Liver (tissue), 9 donors: ENCODE measurements around the gene COPS9. TPM values are rescaled to one million over a fixed set of nuclear protein-coding genes. Genes with fewer than 3 reads are reported as not detected.

Experiments
- DNase-seq: peaks from one replicate; pipeline ENCODE4 v3.0.0-alpha.2; 2017; ENCODE audit warnings: low spot score
- H3K27ac ChIP-seq, 2 donors: one replicate each; pipeline ENCODE4 v1.7.0; 2013; ENCODE audit warnings: inconsistent platforms in 2 of 2, low read length in 2 of 2, control low read depth in 1 of 2, low read depth in 1 of 2, mild to moderate bottlenecking in 1 of 2
- H3K27me3 ChIP-seq, 4 donors: one replicate each; pipeline versions ENCODE4 v1.6.1 to v1.7.0; 2013; ENCODE audit warnings: low read length in 3 of 4, inconsistent platforms in 1 of 4, mild to moderate bottlenecking in 1 of 4, moderate library complexity in 1 of 4; ENCODE audit not compliant: control insufficient read depth in 4 of 4, insufficient read depth in 4 of 4
- H3K36me3 ChIP-seq, 4 donors: one replicate each; pipeline versions ENCODE4 v1.6.1 to v1.7.0; 2013; ENCODE audit warnings: low read length in 3 of 4, mild to moderate bottlenecking in 3 of 4, low read depth in 1 of 4, moderate library complexity in 1 of 4; ENCODE audit not compliant: control insufficient read depth in 4 of 4, insufficient read depth in 3 of 4
- H3K4me1 ChIP-seq, 4 donors: one replicate each; pipeline versions ENCODE4 v1.6.1 to v1.7.0; 2013; ENCODE audit warnings: low read length in 3 of 4, mild to moderate bottlenecking in 3 of 4, moderate library complexity in 1 of 4; ENCODE audit not compliant: control insufficient read depth in 4 of 4, insufficient read depth in 4 of 4
- H3K4me3 ChIP-seq, 3 donors: one replicate each; pipeline versions ENCODE4 v1.6.1 to v1.7.0; 2013; ENCODE audit warnings: low read length in 3 of 3, control low read depth in 1 of 3, low read depth in 1 of 3, mild to moderate bottlenecking in 1 of 3
- H3K9ac ChIP-seq, 2 donors: one replicate each; pipeline ENCODE4 v1.7.0; 2013; ENCODE audit warnings: low read length in 2 of 2, mild to moderate bottlenecking in 2 of 2, moderate library complexity in 2 of 2, control low read depth in 1 of 2, low read depth in 1 of 2
- H3K9me3 ChIP-seq, 4 donors: one replicate each; pipeline versions ENCODE4 v1.6.1 to v1.7.0; 2013; ENCODE audit warnings: low read length in 3 of 4; ENCODE audit not compliant: control insufficient read depth in 4 of 4
- EGR1 ChIP-seq, 2 donors: IDR thresholded peaks; 2 replicates each; pipeline ENCODE4 v1.6.1; 2016 to 2018; ENCODE audit warnings: antibody characterized with exemption in 2 of 2, low read depth in 2 of 2
- FOXA1 ChIP-seq: IDR thresholded peaks from 2 replicates; pipeline ENCODE4 v1.6.1; 2016; ENCODE audit warnings: antibody characterized with exemption
- FOXA2 ChIP-seq: IDR thresholded peaks from 2 replicates; pipeline ENCODE4 v1.6.1; 2016; ENCODE audit warnings: antibody characterized with exemption
- GABPA ChIP-seq, 2 donors: IDR thresholded peaks in 1 of 2; conservative IDR thresholded peaks in 1 of 2; 2 replicates each; pipeline ENCODE4 v1.6.1; 2016; ENCODE audit warnings: antibody characterized with exemption in 2 of 2, mild to moderate bottlenecking in 1 of 2, moderate library complexity in 1 of 2
- HNF4A ChIP-seq, 2 donors: conservative IDR thresholded peaks; 2 replicates each; pipeline ENCODE4 v1.6.1; 2016; ENCODE audit warnings: antibody characterized with exemption in 2 of 2, mild to moderate bottlenecking in 2 of 2
- HNF4G ChIP-seq: IDR thresholded peaks from 2 replicates; pipeline ENCODE4 v1.6.1; 2016; ENCODE audit warnings: antibody characterized with exemption
- JUND ChIP-seq, 2 donors: IDR thresholded peaks; 2 replicates each; pipeline ENCODE4 v1.6.1; 2016; ENCODE audit warnings: antibody characterized with exemption in 2 of 2
- RAD21 ChIP-seq, 2 donors: IDR thresholded peaks; 2 replicates each; pipeline ENCODE4 v1.6.1; 2016; ENCODE audit warnings: antibody characterized with exemption in 2 of 2, mild to moderate bottlenecking in 2 of 2
- RXRA ChIP-seq, 2 donors: IDR thresholded peaks; 2 replicates each; pipeline ENCODE4 v1.6.1; 2017 to 2018; ENCODE audit warnings: antibody characterized with exemption in 2 of 2, mild to moderate bottlenecking in 1 of 2
- SP1 ChIP-seq: IDR thresholded peaks from 2 replicates; pipeline ENCODE4 v1.6.1; 2018; ENCODE audit warnings: antibody characterized with exemption, mild to moderate bottlenecking
- TAF1 ChIP-seq: conservative IDR thresholded peaks from 2 replicates; pipeline ENCODE4 v1.6.1; 2016; ENCODE audit warnings: antibody characterized with exemption, mild to moderate bottlenecking
- YY1 ChIP-seq: IDR thresholded peaks from 2 replicates; pipeline ENCODE4 v1.6.1; 2016; ENCODE audit warnings: antibody characterized with exemption, mild to moderate bottlenecking
- WGBS: extraction: QIAGEN DNeasy Blood & Tissue Kit; methylation state at CpG from one replicate; pipeline ENCODE4 v1.1.7; 2013; 5-methylcytosine and 5-hydroxymethylcytosine counted together
- polyA plus RNA-seq, 2 donors: library from polyadenylated mRNA; stranded (reverse) in 1 of 2; unstranded in 1 of 2; fragments of 200-250 nt in 1 of 2; fragments of >200 nt in 1 of 2; fragmentation: Nextera tagmentation in 1 of 2; extraction: Ambion mirVana in 1 of 2; gene quantifications; one replicate each; pipeline versions ENCODE4 v1.2.1 to v1.2.3, GENCODE V29; 2013 to 2015
- total RNA-seq, 2 donors: library from RNA; depleted of rRNA; stranded (reverse); fragments of >200 nt; gene quantifications; one replicate each; pipeline ENCODE4 v1.2.3, GENCODE V29; 2014
- TF ChIP-seq, protein P1 (sequence below): IDR thresholded peaks from 2 replicates; pipeline ENCODE4 v1.6.1; 2016; ENCODE audit warnings: antibody characterized with exemption, mild to moderate bottlenecking
- TF ChIP-seq, protein P2 (sequence below): IDR thresholded peaks from 2 replicates; pipeline ENCODE4 v1.6.1; 2016; ENCODE audit warnings: antibody characterized with exemption
- TF ChIP-seq, protein P3 (sequence below): fragments of 150-350 bp; IDR thresholded peaks from 2 replicates; pipeline ENCODE4 v1.5.1; 2017; ENCODE audit warnings: improper control_type of control experiment, low read depth, low read length; ENCODE audit not compliant: missing input control
- TF ChIP-seq, protein P4 (sequence below): IDR thresholded peaks from 2 replicates; pipeline ENCODE4 v1.6.1; 2016; ENCODE audit warnings: antibody characterized with exemption
- donor health status: healthy.
- donor health status: healthy.
- donor health status: healthy.
- donor health status: healthy.
- donor health status: healthy.

The COPS9 gene
- total and polyA plus RNA-seq, 4 donors = 12.9 to 138 (median 79.6) TPM

DNA sequence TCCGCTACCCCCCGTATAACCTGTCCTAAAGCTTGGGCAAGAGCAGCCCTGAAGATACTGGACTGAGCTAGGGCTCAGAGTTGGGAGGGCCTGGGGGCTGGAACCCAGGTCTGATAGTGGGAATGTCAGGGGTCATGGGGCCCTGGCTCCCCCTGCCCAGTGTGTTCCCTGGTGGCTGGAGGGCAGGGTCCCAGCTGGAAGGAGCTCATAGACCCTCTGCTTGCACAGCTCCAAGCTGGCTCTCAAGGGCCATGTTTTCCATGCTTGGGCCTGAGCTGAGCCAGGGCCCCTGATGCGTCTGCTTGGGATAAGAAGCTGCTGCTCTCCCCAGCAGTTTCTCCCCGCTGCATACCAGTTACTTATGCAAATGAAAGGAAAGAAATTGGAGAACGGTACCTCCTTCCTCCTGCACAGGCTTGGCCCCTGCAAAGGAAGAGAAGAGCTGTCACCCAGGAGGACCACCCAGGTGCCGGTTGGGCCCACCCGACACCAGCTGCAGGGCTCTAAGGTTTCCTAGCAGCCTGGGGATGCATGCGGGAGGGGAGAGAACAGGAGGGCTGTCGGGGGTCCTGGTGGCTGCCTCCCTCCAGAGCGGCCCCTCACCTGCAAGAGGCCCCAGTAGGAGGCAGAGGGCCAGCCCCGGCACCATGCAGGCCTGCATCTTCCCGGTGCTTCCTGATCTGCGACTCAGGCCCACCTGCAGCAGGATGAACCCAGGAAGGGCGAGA, 3.7 kb upstream of the COPS9 start:
- H3K4me3 ChIP-seq = no peak overlapping the region
- no peak for DNase-seq
- no peak overlapping the region for H3K9ac ChIP-seq
- no peaks in the 10 kb centered on the region for H3K9me3 ChIP-seq
- peaks cover 0 to 2% (median 0%) of the 10 kb centered on the region in 4 donors for H3K27me3 ChIP-seq
- 74% methylated on average over 14 of the region's 14 CpGs for WGBS
- H3K36me3 ChIP-seq = no peaks in the 10 kb centered on the region
- H3K4me1 ChIP-seq = peaks cover 6 to 15% (median 12%) of the 10 kb centered on the region in 4 donors
- H3K27ac ChIP-seq = no peak overlapping the region
- no peak for TF ChIP-seq HNF4G

DNA sequence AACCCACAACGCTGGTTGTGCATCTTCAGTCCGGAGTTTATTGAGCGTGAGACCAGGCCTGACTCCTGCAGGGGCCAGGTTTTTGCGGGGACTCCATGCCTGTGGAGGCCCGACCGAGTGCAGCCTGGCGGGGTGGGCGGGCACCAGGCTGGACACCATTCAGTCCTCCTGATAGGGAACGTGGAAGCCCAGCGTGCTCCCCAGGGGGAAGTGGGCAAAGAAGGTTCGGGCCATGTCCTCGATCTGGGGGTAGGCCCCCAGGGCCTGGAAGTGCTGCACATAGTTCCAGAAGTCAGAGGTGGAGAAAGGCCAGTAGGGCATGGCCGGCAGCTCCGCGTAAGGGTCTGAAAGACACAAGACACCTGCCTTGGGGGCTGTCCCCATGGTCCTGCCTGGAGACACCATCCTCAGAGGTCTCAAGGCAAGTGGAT, 2.9 kb upstream of the COPS9 start:
- H3K4me1 ChIP-seq = peaks cover 9 to 22% (median 17%) of the 10 kb centered on the region in 4 donors
- no peak overlapping the region for H3K27ac ChIP-seq
- no peak overlapping the region for H3K4me3 ChIP-seq
- WGBS = 91% methylated on average over 15 of the region's 15 CpGs
- no peak for TF ChIP-seq EGR1 (IDR thresholded peaks at IDR 0.05; ENCODE audit: low read depth in 2 of 2)
- TF ChIP-seq, protein P1, sequence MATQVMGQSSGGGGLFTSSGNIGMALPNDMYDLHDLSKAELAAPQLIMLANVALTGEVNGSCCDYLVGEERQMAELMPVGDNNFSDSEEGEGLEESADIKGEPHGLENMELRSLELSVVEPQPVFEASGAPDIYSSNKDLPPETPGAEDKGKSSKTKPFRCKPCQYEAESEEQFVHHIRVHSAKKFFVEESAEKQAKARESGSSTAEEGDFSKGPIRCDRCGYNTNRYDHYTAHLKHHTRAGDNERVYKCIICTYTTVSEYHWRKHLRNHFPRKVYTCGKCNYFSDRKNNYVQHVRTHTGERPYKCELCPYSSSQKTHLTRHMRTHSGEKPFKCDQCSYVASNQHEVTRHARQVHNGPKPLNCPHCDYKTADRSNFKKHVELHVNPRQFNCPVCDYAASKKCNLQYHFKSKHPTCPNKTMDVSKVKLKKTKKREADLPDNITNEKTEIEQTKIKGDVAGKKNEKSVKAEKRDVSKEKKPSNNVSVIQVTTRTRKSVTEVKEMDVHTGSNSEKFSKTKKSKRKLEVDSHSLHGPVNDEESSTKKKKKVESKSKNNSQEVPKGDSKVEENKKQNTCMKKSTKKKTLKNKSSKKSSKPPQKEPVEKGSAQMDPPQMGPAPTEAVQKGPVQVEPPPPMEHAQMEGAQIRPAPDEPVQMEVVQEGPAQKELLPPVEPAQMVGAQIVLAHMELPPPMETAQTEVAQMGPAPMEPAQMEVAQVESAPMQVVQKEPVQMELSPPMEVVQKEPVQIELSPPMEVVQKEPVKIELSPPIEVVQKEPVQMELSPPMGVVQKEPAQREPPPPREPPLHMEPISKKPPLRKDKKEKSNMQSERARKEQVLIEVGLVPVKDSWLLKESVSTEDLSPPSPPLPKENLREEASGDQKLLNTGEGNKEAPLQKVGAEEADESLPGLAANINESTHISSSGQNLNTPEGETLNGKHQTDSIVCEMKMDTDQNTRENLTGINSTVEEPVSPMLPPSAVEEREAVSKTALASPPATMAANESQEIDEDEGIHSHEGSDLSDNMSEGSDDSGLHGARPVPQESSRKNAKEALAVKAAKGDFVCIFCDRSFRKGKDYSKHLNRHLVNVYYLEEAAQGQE = no peak
- TF ChIP-seq, protein P2, sequence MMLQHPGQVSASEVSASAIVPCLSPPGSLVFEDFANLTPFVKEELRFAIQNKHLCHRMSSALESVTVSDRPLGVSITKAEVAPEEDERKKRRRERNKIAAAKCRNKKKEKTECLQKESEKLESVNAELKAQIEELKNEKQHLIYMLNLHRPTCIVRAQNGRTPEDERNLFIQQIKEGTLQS = no peak
- TF ChIP-seq YY1 = no peak
- no peak for TF ChIP-seq HNF4A (conservative IDR thresholded peaks at IDR 0.05)
- H3K36me3 ChIP-seq = no peaks in the 10 kb centered on the region
- DNase-seq = no peak
- H3K27me3 ChIP-seq = peaks cover 0 to 2% (median 0%) of the 10 kb centered on the region in 4 donors
- H3K9me3 ChIP-seq = no peaks in the 10 kb centered on the region
- H3K9ac ChIP-seq = no peak overlapping the region

DNA sequence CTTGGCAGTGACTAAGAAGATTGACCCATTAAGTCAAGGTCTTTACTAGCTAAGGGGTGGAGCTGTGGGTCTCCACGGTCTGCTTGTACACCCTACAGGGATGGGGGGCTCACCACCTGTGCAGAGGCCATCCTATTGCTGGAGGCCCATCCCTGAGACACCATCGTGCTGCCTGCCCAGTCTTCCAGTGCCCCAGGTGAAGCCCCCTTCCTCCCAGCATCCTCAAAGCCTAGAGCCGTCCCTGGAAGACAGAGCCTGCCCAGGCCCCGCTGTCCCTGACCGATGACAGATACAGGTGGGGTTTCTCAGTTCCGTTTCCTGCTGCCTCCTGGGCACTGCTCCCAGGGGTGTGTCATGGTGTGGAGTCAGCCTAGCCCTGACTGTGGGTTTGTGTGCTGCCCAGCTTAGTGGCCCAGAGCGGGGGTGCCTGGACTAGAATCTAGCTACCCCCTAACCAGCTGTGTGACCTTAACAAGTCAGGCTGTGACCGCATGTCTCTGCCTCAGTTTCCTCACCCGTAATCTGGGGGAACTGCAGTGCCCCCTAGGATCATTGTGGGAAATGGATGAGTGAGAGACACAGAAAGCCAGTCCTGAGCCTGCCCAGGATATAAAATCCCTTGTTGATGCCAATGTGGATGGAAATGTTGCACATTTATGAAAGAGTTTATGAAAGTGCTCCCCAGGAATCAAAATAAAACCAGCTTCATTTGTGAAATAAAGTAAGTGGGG, 2.3 kb upstream of the COPS9 start:
- Histone ChIP-seq H3K36me3 (peaks cover 0 to 3% (median under 1%) of the 10 kb centered on the region in 4 donors), H3K9ac (no peak overlapping the region), H3K9me3 (no peaks in the 10 kb centered on the region), H3K27ac (no peak overlapping the region), H3K4me1 (peaks cover 9 to 22% (median 17%) of the 10 kb centered on the region in 4 donors), H3K27me3 (peaks cover 0 to under 1% (median 0%) of the 10 kb centered on the region in 4 donors), H3K4me3 (no peak overlapping the region)
- DNase-seq = no peak
- WGBS = 87% methylated on average over 9 of the region's 9 CpGs
- TF ChIP-seq FOXA1 (no peak), FOXA2 (no peak), YY1 (no peak), HNF4G (no peak), GABPA (IDR thresholded peaks at IDR 0.05 in 1 of 2, conservative IDR thresholded peaks at IDR 0.05 in 1 of 2) (no peak), JUND (IDR thresholded peaks at IDR 0.05) (no peak), SP1 (no peak), RAD21 (IDR thresholded peaks at IDR 0.05) (no peak), EGR1 (IDR thresholded peaks at IDR 0.05; ENCODE audit: low read depth in 2 of 2) (no peak), RXRA (IDR thresholded peaks at IDR 0.05) (no peak), TAF1 (no peak)
- TF ChIP-seq, protein P3, sequence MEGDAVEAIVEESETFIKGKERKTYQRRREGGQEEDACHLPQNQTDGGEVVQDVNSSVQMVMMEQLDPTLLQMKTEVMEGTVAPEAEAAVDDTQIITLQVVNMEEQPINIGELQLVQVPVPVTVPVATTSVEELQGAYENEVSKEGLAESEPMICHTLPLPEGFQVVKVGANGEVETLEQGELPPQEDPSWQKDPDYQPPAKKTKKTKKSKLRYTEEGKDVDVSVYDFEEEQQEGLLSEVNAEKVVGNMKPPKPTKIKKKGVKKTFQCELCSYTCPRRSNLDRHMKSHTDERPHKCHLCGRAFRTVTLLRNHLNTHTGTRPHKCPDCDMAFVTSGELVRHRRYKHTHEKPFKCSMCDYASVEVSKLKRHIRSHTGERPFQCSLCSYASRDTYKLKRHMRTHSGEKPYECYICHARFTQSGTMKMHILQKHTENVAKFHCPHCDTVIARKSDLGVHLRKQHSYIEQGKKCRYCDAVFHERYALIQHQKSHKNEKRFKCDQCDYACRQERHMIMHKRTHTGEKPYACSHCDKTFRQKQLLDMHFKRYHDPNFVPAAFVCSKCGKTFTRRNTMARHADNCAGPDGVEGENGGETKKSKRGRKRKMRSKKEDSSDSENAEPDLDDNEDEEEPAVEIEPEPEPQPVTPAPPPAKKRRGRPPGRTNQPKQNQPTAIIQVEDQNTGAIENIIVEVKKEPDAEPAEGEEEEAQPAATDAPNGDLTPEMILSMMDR = no peak
- TF ChIP-seq, protein P1 = no peak
- TF ChIP-seq, protein P2 = no peak
- TF ChIP-seq, protein P4, sequence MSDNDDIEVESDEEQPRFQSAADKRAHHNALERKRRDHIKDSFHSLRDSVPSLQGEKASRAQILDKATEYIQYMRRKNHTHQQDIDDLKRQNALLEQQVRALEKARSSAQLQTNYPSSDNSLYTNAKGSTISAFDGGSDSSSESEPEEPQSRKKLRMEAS = no peak
